Liver (tissue), 9 donors: ENCODE results near the gene NECAB2. TPM values are rescaled to one million over a fixed set of nuclear protein-coding genes. Genes with fewer than 3 reads are reported as not detected.
A peak's percentile ranks its signal among the peaks of the same experiment; 100 is the strongest.

Experiments
- DNase-seq: peaks from one replicate; pipeline ENCODE4 v3.0.0-alpha.2; 2017; ENCODE audit warnings: low spot score
- H3K27ac ChIP-seq, 2 donors: one replicate each; pipeline ENCODE4 v1.7.0; 2013; ENCODE audit warnings: inconsistent platforms in 2 of 2, low read length in 2 of 2, control low read depth in 1 of 2, low read depth in 1 of 2, mild to moderate bottlenecking in 1 of 2
- H3K27me3 ChIP-seq, 4 donors: one replicate each; pipeline versions ENCODE4 v1.6.1 to v1.7.0; 2013; ENCODE audit warnings: low read length in 3 of 4, inconsistent platforms in 1 of 4, mild to moderate bottlenecking in 1 of 4, moderate library complexity in 1 of 4; ENCODE audit not compliant: control insufficient read depth in 4 of 4, insufficient read depth in 4 of 4
- H3K36me3 ChIP-seq, 4 donors: one replicate each; pipeline versions ENCODE4 v1.6.1 to v1.7.0; 2013; ENCODE audit warnings: low read length in 3 of 4, mild to moderate bottlenecking in 3 of 4, low read depth in 1 of 4, moderate library complexity in 1 of 4; ENCODE audit not compliant: control insufficient read depth in 4 of 4, insufficient read depth in 3 of 4
- H3K4me1 ChIP-seq, 4 donors: one replicate each; pipeline versions ENCODE4 v1.6.1 to v1.7.0; 2013; ENCODE audit warnings: low read length in 3 of 4, mild to moderate bottlenecking in 3 of 4, moderate library complexity in 1 of 4; ENCODE audit not compliant: control insufficient read depth in 4 of 4, insufficient read depth in 4 of 4
- H3K4me3 ChIP-seq, 3 donors: one replicate each; pipeline versions ENCODE4 v1.6.1 to v1.7.0; 2013; ENCODE audit warnings: low read length in 3 of 3, control low read depth in 1 of 3, low read depth in 1 of 3, mild to moderate bottlenecking in 1 of 3
- H3K9ac ChIP-seq, 2 donors: one replicate each; pipeline ENCODE4 v1.7.0; 2013; ENCODE audit warnings: low read length in 2 of 2, mild to moderate bottlenecking in 2 of 2, moderate library complexity in 2 of 2, control low read depth in 1 of 2, low read depth in 1 of 2
- H3K9me3 ChIP-seq, 4 donors: one replicate each; pipeline versions ENCODE4 v1.6.1 to v1.7.0; 2013; ENCODE audit warnings: low read length in 3 of 4; ENCODE audit not compliant: control insufficient read depth in 4 of 4
- ATF3 ChIP-seq: IDR thresholded peaks from 2 replicates; pipeline ENCODE4 v1.6.1; 2016; ENCODE audit warnings: antibody characterized with exemption
- CTCF ChIP-seq: fragments of 150-350 bp; IDR thresholded peaks from 2 replicates; pipeline ENCODE4 v1.5.1; 2017; ENCODE audit warnings: improper control_type of control experiment, low read depth, low read length; ENCODE audit not compliant: missing input control
- GABPA ChIP-seq, 2 donors: IDR thresholded peaks in 1 of 2; conservative IDR thresholded peaks in 1 of 2; 2 replicates each; pipeline ENCODE4 v1.6.1; 2016; ENCODE audit warnings: antibody characterized with exemption in 2 of 2, mild to moderate bottlenecking in 1 of 2, moderate library complexity in 1 of 2
- HNF4A ChIP-seq, 2 donors: conservative IDR thresholded peaks; 2 replicates each; pipeline ENCODE4 v1.6.1; 2016; ENCODE audit warnings: antibody characterized with exemption in 2 of 2, mild to moderate bottlenecking in 2 of 2
- HNF4G ChIP-seq: IDR thresholded peaks from 2 replicates; pipeline ENCODE4 v1.6.1; 2016; ENCODE audit warnings: antibody characterized with exemption
- NR2F2 ChIP-seq: IDR thresholded peaks from 2 replicates; pipeline ENCODE4 v1.6.1; 2016; ENCODE audit warnings: antibody characterized with exemption
- RAD21 ChIP-seq, 2 donors: IDR thresholded peaks; 2 replicates each; pipeline ENCODE4 v1.6.1; 2016; ENCODE audit warnings: antibody characterized with exemption in 2 of 2, mild to moderate bottlenecking in 2 of 2
- REST ChIP-seq: IDR thresholded peaks from 2 replicates; pipeline ENCODE4 v1.6.1; 2016; ENCODE audit warnings: antibody characterized with exemption, mild to moderate bottlenecking
- SP1 ChIP-seq: IDR thresholded peaks from 2 replicates; pipeline ENCODE4 v1.6.1; 2018; ENCODE audit warnings: antibody characterized with exemption, mild to moderate bottlenecking
- WGBS: extraction: QIAGEN DNeasy Blood & Tissue Kit; methylation state at CpG from one replicate; pipeline ENCODE4 v1.1.7; 2013; 5-methylcytosine and 5-hydroxymethylcytosine counted together
- polyA plus RNA-seq, 2 donors: library from polyadenylated mRNA; stranded (reverse) in 1 of 2; unstranded in 1 of 2; fragments of 200-250 nt in 1 of 2; fragments of >200 nt in 1 of 2; fragmentation: Nextera tagmentation in 1 of 2; extraction: Ambion mirVana in 1 of 2; gene quantifications; one replicate each; pipeline versions ENCODE4 v1.2.1 to v1.2.3, GENCODE V29; 2013 to 2015
- total RNA-seq, 2 donors: library from RNA; depleted of rRNA; stranded (reverse); fragments of >200 nt; gene quantifications; one replicate each; pipeline ENCODE4 v1.2.3, GENCODE V29; 2014
- donor health status: healthy.
- donor health status: healthy.
- donor health status: healthy.
- donor health status: healthy.
- donor health status: healthy.

The NECAB2 gene
- total and polyA plus RNA-seq, 4 donors, result 2.7 to 3.8 (median 2.9) TPM; not detected in 1

- H3K36me3 ChIP-seq, result no peaks in the 10 kb centered on the region
- TF ChIP-seq RAD21 (IDR thresholded peaks at IDR 0.05) (no peak), CTCF (no peak), NR2F2 (no peak), HNF4A (conservative IDR thresholded peaks at IDR 0.05) (no peak), HNF4G (no peak), ATF3 (no peak), GABPA (IDR thresholded peaks at IDR 0.05 in 1 of 2, conservative IDR thresholded peaks at IDR 0.05 in 1 of 2) (no peak), SP1 (no peak)
- no peak overlapping the region for H3K9ac ChIP-seq
- no peak overlapping the region for H3K4me3 ChIP-seq
- H3K4me1 ChIP-seq, result no peaks in the 10 kb centered on the region
- no peaks in the 10 kb centered on the region for H3K9me3 ChIP-seq
- H3K27me3 ChIP-seq, result no peaks in the 10 kb centered on the region
- 77% methylated on average over 6 of the region's 6 CpGs for WGBS
- no peak overlapping the region for H3K27ac ChIP-seq
- DNase-seq, result no peak
These were observed 41.2 kb downstream of the NECAB2 start for GRCh38 chr16:84009282-84009681.

- Histone ChIP-seq H3K4me3 (no peak overlapping the region), H3K9me3 (peaks cover 0 to 4% (median 0%) of the 10 kb centered on the region in 4 donors), H3K9ac (no peak overlapping the region), H3K4me1 (no peaks in the 10 kb centered on the region), H3K27me3 (no peaks in the 10 kb centered on the region), H3K36me3 (no peaks in the 10 kb centered on the region), H3K27ac (no peak overlapping the region)
- peak; percentile 53 for TF ChIP-seq SP1
- no peak for TF ChIP-seq REST
- DNase-seq, result peak; percentile 49
- 16% methylated on average over 14 of the region's 14 CpGs for WGBS
These were observed 45.9 kb downstream of the NECAB2 start for GRCh38 chr16:84013787-84014569.
